HL-60 (cell line): ENCODE measurements around the gene ADH4.
"Not testable (repeated sequence)": the region's sequence is repeated elsewhere in the genome, so short reads cannot be mapped to it uniquely, and the experiment has no call there.

ENCODE experiments used
- DNase-seq, 2 experiments: peaks; one replicate each; pipeline ENCODE4 v3.0.0-alpha.2; 2010 to 2020; ENCODE audit warnings: low read depth in 1 of 2, low spot score in 1 of 2
- H3K27ac ChIP-seq: fragments of 250-450 bp; sonication (Bioruptor Pico); replicated peaks from 2 replicates; pipeline ENCODE4 v1.5.1; 2020; ENCODE audit warnings: mild to moderate bottlenecking, moderate library complexity
- H3K27me3 ChIP-seq: fragments of 250-450 bp; sonication (Bioruptor Pico); 2 replicates; pipeline ENCODE4 v1.5.1; 2021; ENCODE audit warnings: mild to moderate bottlenecking, moderate library complexity; ENCODE audit not compliant: insufficient read depth, poor library complexity, severe bottlenecking
- H3K4me3 ChIP-seq: replicated peaks from 2 replicates; pipeline ENCODE4 v1.5.1; 2011; ENCODE audit warnings: mild to moderate bottlenecking, control low read depth, low read length; ENCODE audit not compliant: insufficient read depth
- GABPA ChIP-seq: IDR thresholded peaks from 2 replicates; pipeline ENCODE4 v1.6.1; 2012; ENCODE audit warnings: low read depth
- POLR2AphosphoS5 ChIP-seq: IDR thresholded peaks from 2 replicates; pipeline ENCODE4 v1.6.1; 2012; ENCODE audit warnings: low read depth
- SPI1 ChIP-seq: IDR thresholded peaks from 2 replicates; pipeline ENCODE4 v1.6.1; 2012; ENCODE audit warnings: low read depth, mild to moderate bottlenecking, borderline replicate concordance
- TF ChIP-seq, protein P1 (sequence below): IDR thresholded peaks from 2 replicates; pipeline ENCODE4 v1.6.1; 2012; ENCODE audit warnings: low read depth; ENCODE audit not compliant: insufficient replicate concordance
- TF ChIP-seq, protein P2 (sequence below): IDR thresholded peaks from one replicate; pipeline ENCODE4 v1.5.1; 2011; ENCODE audit warnings: low read length, control low read depth, inconsistent platforms; ENCODE audit not compliant: insufficient read depth

ADH4 gene

DNA sequence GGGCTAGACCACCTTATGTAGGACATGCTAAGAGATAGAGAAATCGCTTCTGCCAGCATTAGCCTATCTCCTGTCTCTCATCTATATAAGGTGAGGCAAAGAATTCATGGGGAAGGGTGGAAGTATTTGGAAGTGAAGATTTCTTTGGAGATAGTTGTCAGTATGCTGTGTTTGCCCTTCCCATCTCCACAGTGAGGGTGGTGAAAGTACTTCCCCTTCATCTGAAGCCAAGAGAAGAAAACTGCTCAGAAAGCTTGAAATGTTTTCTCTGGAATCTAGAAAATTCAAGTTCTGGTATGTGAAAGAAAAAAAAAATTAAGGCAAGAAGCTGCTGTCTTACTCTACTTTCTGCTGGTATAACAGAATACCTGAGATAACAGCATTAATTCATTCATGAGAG, 43.2 kb downstream of the ADH4 start:
- no peak for DNase-seq
- TF ChIP-seq SPI1 (no peak), GABPA (no peak), POLR2AphosphoS5 (no peak)
- TF ChIP-seq, protein P1, sequence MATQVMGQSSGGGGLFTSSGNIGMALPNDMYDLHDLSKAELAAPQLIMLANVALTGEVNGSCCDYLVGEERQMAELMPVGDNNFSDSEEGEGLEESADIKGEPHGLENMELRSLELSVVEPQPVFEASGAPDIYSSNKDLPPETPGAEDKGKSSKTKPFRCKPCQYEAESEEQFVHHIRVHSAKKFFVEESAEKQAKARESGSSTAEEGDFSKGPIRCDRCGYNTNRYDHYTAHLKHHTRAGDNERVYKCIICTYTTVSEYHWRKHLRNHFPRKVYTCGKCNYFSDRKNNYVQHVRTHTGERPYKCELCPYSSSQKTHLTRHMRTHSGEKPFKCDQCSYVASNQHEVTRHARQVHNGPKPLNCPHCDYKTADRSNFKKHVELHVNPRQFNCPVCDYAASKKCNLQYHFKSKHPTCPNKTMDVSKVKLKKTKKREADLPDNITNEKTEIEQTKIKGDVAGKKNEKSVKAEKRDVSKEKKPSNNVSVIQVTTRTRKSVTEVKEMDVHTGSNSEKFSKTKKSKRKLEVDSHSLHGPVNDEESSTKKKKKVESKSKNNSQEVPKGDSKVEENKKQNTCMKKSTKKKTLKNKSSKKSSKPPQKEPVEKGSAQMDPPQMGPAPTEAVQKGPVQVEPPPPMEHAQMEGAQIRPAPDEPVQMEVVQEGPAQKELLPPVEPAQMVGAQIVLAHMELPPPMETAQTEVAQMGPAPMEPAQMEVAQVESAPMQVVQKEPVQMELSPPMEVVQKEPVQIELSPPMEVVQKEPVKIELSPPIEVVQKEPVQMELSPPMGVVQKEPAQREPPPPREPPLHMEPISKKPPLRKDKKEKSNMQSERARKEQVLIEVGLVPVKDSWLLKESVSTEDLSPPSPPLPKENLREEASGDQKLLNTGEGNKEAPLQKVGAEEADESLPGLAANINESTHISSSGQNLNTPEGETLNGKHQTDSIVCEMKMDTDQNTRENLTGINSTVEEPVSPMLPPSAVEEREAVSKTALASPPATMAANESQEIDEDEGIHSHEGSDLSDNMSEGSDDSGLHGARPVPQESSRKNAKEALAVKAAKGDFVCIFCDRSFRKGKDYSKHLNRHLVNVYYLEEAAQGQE: no peak
- TF ChIP-seq, protein P2, sequence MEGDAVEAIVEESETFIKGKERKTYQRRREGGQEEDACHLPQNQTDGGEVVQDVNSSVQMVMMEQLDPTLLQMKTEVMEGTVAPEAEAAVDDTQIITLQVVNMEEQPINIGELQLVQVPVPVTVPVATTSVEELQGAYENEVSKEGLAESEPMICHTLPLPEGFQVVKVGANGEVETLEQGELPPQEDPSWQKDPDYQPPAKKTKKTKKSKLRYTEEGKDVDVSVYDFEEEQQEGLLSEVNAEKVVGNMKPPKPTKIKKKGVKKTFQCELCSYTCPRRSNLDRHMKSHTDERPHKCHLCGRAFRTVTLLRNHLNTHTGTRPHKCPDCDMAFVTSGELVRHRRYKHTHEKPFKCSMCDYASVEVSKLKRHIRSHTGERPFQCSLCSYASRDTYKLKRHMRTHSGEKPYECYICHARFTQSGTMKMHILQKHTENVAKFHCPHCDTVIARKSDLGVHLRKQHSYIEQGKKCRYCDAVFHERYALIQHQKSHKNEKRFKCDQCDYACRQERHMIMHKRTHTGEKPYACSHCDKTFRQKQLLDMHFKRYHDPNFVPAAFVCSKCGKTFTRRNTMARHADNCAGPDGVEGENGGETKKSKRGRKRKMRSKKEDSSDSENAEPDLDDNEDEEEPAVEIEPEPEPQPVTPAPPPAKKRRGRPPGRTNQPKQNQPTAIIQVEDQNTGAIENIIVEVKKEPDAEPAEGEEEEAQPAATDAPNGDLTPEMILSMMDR: no peak
- Histone ChIP-seq H3K27me3 (no peaks in the 10 kb centered on the region), H3K4me3 (no peak overlapping the region), H3K27ac (no peak overlapping the region)

DNA sequence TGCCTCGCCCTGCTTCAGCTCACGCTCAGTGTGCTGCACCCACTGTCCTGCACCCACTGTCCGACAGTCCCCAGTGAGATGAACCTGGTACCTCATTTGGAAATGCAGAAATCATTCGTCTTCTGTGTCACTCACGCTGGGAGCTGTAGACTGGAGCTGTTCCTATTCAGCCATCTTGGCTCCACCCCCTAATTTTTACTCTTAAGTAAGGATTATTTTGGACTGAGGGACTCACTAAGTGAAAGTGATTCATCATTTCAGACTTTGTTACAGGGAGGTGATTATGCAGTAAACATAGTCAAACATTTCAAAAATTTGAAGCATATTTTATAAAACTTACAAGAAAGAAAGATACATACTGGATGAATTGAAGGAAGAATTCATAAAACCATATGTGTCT, 44.3 kb downstream of the ADH4 start:
- H3K4me3 ChIP-seq, H3K27me3 ChIP-seq, DNase-seq, H3K27ac ChIP-seq: not testable (repeated sequence)

DNA sequence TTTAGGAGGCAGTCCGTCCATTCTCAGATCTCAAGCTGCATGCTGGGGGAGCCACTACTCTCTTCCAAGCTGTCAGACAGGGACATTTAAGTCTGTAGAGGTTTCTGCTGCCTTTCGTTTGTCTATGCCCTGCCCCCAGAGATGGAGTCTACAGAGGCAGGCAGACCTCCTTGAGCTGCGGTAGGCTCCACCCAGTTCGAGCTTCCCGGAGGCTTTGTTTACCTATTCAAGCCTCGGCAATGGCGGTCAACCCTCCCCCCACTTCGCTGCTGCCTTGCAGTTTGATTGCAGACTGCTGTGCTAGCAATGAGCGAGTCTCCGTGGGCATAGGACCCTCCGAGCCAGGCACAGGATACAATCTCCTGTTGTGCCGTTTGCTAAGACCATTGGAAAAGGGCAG, 44.8 kb downstream of the ADH4 start:
- no peak overlapping the region for H3K27ac ChIP-seq

DNA sequence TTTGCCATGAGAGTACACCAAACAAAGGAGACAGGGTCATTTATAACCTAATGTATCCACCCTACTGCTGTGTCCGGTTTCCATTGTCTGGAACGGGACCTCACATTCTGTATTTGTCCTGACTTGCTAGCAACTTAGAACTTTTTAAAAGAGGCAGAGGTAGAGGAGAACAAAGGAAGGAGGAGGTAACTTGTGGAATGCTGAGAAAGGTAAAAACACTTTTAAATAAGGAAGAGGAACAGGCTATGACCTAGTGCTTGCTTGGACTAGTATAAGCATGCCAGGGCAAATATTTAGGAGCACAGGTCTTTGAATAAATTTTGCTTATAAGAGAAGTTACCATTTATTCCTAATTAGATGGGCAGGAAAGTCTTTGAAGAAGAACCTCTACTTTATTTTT, 52.3 kb downstream of the ADH4 start:
- H3K27me3 ChIP-seq, DNase-seq, H3K4me3 ChIP-seq, H3K27ac ChIP-seq: not testable (repeated sequence)

More for the DNA sequence above, 44.8 kb downstream of the ADH4 start:
- Histone ChIP-seq H3K27me3 (no peaks in the 10 kb centered on the region), H3K4me3 (no peak overlapping the region)
- no peak for DNase-seq
- TF ChIP-seq POLR2AphosphoS5: no peak
- no peak for TF ChIP-seq GABPA
- TF ChIP-seq, protein P1: no peak
- TF ChIP-seq, protein P2: no peak
- TF ChIP-seq SPI1: no peak

DNA sequence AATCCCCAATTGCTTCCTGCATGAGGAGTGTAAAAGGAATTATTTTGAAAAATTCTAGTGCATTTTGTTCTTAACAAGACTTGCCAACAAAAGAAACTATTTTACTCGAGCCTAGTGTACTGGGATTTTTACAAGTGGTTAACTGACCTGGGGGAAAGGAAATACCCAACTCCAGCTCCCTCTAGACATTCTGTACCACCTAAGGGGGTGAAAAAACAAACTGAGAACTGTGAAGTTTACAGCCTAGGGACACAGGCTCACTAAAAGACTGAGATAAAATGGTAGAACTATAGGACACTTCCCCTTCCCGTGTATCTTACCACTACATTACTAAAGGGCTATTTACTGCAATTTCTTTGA, 52.9 kb downstream of the ADH4 start:
- Histone ChIP-seq H3K27ac (no peak overlapping the region), H3K4me3 (no peak overlapping the region), H3K27me3 (no peaks in the 10 kb centered on the region)
- no peak for DNase-seq
- TF ChIP-seq SPI1 (0 out of 2 replicates have a peak, but pooled peaks have one; percentile 3), GABPA (no peak)
